Testis (tissue), 3 donors: Measurements from ENCODE around the gene ZNF84. TPM values are rescaled to one million over a fixed set of nuclear protein-coding genes. Genes with fewer than 3 reads are reported as not detected.
A peak's percentile ranks its signal among the peaks of the same experiment; 100 is the strongest.

Source experiments
- DNase-seq: peaks from one replicate; pipeline ENCODE4 v3.0.0-alpha.2; 2019
- H3K27ac ChIP-seq, 2 donors: fragments of 200-600 bp; sonication (generic); one replicate each; pipeline ENCODE4 v1.5.1; 2019
- H3K27me3 ChIP-seq: fragments of 200-600 bp; sonication (generic); one replicate; pipeline ENCODE4 v1.5.1; 2019
- H3K36me3 ChIP-seq: fragments of 200-600 bp; sonication (generic); one replicate; pipeline ENCODE4 v1.5.1; 2017; ENCODE audit warnings: low read depth; ENCODE audit errors: missing control alignments
- H3K4me1 ChIP-seq: fragments of 200-600 bp; sonication (generic); one replicate; pipeline ENCODE4 v1.5.1; 2019
- H3K4me3 ChIP-seq, 2 donors: fragments of 200-600 bp; sonication (generic); one replicate each; pipeline ENCODE4 v1.5.1; 2017 to 2019
- H3K9me3 ChIP-seq: fragments of 200-600 bp; sonication (generic); one replicate; pipeline ENCODE4 v1.5.1; 2017
- POLR2A ChIP-seq: fragments of 450-650 bp; IDR thresholded peaks from one replicate; pipeline ENCODE4 v1.6.1; 2017; ENCODE audit warnings: antibody characterized with exemption, mild to moderate bottlenecking, moderate library complexity
- WGBS, 2 donors: methylation state at CpG; one replicate each; pipeline ENCODE4 v1.1.5; 2018; 5-methylcytosine and 5-hydroxymethylcytosine counted together
- intact Hi-C: fragments of 100-400 bp; cut with DNase I; formaldehyde crosslinking; loops from one replicate; pipeline ENCODE4 v1.15.1; 2023; ENCODE audit warnings: low total_unique reads
- polyA plus RNA-seq: library from polyadenylated mRNA; stranded (reverse); fragments of 350-450 nt; fragmentation: Illumina TruSeq; extraction: RNeasy Lipid Tissue Mini Kit (QIAGEN cat#74804); gene quantifications from one replicate; pipeline ENCODE4 v1.2.3, GENCODE V29; 2014; ENCODE audit warnings: low read depth, low replicate concordance; ENCODE audit not compliant: insufficient read depth
- total RNA-seq, 2 donors: library from RNA; depleted of rRNA; stranded (reverse); fragments of >200 nt; gene quantifications; one replicate each; pipeline ENCODE4 v1.2.3, GENCODE V29; 2016
- TF ChIP-seq, protein P1 (sequence below), 3 experiments: fragments of 450-650 bp in 2 of 3; fragments of 200-600 bp in 1 of 3; sonication (generic) in 1 of 3; IDR thresholded peaks; one replicate each; pipeline ENCODE4 v1.5.1; 2016 to 2019; ENCODE audit warnings: antibody characterized with exemption in 3 of 3, mild to moderate bottlenecking in 2 of 3, moderate library complexity in 1 of 3

Gene ZNF84
- total and polyA plus RNA-seq, 3 donors from 2014 or later, result 19.3 to 45.5 (median 37.2) TPM

DNA sequence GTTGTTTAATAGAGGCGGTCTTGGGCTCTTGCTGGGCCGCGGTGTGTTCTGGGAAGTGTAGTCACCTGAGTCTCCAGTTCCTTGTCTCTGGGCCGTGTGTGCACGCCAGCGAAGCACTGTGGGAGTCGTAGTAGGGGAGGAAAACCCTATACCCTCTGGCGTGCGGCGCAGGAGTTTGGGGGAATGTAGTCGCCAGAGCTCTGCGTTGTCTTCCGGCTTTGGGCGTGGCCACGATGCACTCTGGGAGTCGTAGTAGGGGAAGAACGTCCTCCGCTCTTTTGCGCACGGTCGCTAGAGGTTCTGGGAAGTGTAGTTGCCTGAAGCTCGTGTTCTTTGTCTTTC is 42.7 kb downstream of the ZNF84 start:
- no peaks in the 10 kb centered on the region for H3K9me3 ChIP-seq
- no peaks in the 10 kb centered on the region for H3K27me3 ChIP-seq
- intact Hi-C loops, result no loop called here
- peak overlapping the region; percentile 97 to 98 for H3K27ac ChIP-seq
- H3K4me1 ChIP-seq, result peaks cover 3% of the 10 kb centered on the region
- 0 to 1% methylated on average over 4 to 22 of the region's 22 CpGs for WGBS, 2 donors
- peak overlapping the region; percentile 70 to 94 for H3K4me3 ChIP-seq
- TF ChIP-seq, protein P1, sequence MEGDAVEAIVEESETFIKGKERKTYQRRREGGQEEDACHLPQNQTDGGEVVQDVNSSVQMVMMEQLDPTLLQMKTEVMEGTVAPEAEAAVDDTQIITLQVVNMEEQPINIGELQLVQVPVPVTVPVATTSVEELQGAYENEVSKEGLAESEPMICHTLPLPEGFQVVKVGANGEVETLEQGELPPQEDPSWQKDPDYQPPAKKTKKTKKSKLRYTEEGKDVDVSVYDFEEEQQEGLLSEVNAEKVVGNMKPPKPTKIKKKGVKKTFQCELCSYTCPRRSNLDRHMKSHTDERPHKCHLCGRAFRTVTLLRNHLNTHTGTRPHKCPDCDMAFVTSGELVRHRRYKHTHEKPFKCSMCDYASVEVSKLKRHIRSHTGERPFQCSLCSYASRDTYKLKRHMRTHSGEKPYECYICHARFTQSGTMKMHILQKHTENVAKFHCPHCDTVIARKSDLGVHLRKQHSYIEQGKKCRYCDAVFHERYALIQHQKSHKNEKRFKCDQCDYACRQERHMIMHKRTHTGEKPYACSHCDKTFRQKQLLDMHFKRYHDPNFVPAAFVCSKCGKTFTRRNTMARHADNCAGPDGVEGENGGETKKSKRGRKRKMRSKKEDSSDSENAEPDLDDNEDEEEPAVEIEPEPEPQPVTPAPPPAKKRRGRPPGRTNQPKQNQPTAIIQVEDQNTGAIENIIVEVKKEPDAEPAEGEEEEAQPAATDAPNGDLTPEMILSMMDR (IDR thresholded peaks at IDR 0.05), result peak in 1 of 3 experiments; percentile 27
- no peak for TF ChIP-seq POLR2A
- H3K36me3 ChIP-seq, result peaks cover 3% of the 10 kb centered on the region
- peak; percentile 99 for DNase-seq

DNA sequence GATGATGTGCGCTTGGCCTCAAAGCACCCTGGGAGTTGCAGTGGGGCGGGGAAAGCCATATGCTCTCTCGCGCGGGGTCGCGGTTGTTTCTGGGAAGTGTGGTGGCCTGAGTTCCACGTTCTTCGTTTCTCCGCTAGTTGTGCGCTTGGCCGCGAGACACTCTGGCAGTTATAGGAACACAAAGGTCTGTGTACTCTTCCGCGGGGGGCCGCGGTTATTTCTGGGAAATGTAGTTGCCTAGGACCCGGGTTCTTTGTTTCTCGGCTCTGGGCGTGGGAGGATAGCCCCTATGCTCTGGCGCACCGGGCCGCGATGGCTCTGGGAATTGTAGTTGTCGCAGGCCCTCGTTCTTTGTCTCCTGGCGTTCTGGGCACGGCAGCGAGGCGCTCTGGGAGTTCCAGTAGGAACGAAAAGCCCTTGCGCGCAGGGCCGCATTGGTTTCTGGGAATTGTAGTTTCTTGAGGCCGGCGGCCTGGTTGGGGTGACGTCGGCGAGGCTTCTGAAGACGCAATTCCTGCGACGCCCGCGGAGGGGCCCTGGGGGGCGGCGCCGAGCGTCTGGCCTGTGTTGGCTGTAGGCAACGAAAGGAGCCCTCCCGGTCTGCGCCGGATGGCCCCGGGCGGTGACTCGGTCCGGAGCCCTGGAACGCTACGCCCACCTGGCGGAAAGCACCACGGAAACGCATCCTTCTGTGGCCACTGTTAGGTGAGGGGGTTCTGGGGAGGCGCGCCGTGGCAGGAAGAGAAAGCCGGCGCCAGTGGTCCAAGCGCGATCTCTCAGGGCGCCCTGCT is 43.3 kb downstream of the ZNF84 start, which contains the start of gene ZNF140:
Gene ZNF140 (plus strand): TSS at position 556 of the 791 bp plus-strand sequence. CDS start 398 bp downstream, outside the sequence.
- intact Hi-C loops, result no loop called here
- Histone ChIP-seq H3K36me3 (peaks cover 3% of the 10 kb centered on the region), H3K9me3 (no peaks in the 10 kb centered on the region), H3K4me3 (peak within 1 kb of the TSS; percentile 70 to 94), H3K27me3 (no peaks in the 10 kb centered on the region), H3K4me1 (peaks cover 3% of the 10 kb centered on the region), H3K27ac (peak within 1 kb of the TSS; percentile 97 to 98)
- 1% methylated on average over 50 to 66 of the region's 69 CpGs for WGBS, 2 donors
- TF ChIP-seq POLR2A, result peak; percentile 57
- TF ChIP-seq, protein P1 (IDR thresholded peaks at IDR 0.05), result peak in 2 of 3 experiments; percentile 32 to 46
- peak; percentile 98 for DNase-seq

GRCh38 chr12:133081159-133081780 is 44.0 kb downstream of the ZNF84 start:
- Histone ChIP-seq H3K27ac (peak overlapping the region; percentile 97 to 98), H3K4me3 (peak overlapping the region; percentile 70 to 94), H3K36me3 (peaks cover 3% of the 10 kb centered on the region), H3K27me3 (no peaks in the 10 kb centered on the region), H3K9me3 (no peaks in the 10 kb centered on the region), H3K4me1 (peaks cover 3% of the 10 kb centered on the region)
- 10 to 21% methylated on average over 17 of the region's 17 CpGs for WGBS, 2 donors
- intact Hi-C loops, result no loop called here
- DNase-seq, result peak; percentile 22
- TF ChIP-seq, protein P1 (IDR thresholded peaks at IDR 0.05), result no peak
- no peak for TF ChIP-seq POLR2A

DNA sequence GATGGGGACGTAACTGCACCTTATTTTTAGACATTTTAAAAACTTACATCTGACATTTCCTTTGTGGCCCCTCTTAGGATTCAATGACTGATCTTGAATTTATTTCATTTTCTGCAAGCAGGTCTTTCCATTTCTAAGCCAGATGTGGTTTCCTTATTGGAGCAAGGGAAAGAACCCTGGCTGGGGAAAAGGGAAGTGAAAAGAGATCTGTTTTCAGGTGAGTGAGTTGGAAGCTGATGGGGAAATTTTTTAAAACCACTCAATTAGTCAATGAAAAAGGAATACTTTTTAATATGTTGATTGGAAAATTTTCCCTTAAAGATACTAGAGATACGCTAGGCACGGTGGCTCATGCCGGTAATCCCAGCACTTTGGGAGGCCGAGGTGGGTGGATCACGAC is 46.0 kb downstream of the ZNF84 start:
- Histone ChIP-seq H3K27me3 (no peaks in the 10 kb centered on the region), H3K27ac (no peak overlapping the region), H3K36me3 (peaks cover 3% of the 10 kb centered on the region), H3K4me1 (peaks cover 3% of the 10 kb centered on the region), H3K9me3 (no peaks in the 10 kb centered on the region), H3K4me3 (no peak overlapping the region)
- TF ChIP-seq, protein P1 (IDR thresholded peaks at IDR 0.05), result no peak
- no peak for TF ChIP-seq POLR2A
- no peak for DNase-seq
- 94 to 97% methylated on average over 6 of the region's 6 CpGs for WGBS, 2 donors
- intact Hi-C loops, result no loop called here
